Lower leg skin (tissue), 3 donors: ENCODE results near the gene PRDM16.

ENCODE experiments used
- CTCF ChIP-seq, 3 donors: fragments of 450-650 bp; IDR thresholded peaks; one replicate each; pipeline ENCODE4 v1.5.1; 2016; ENCODE audit warnings: antibody characterized with exemption in 3 of 3, mild to moderate bottlenecking in 3 of 3, moderate library complexity in 2 of 3
- POLR2A ChIP-seq, 2 donors: fragments of 450-650 bp; IDR thresholded peaks; one replicate each; pipeline ENCODE4 v1.6.1; 2016 to 2017; ENCODE audit warnings: antibody characterized with exemption in 2 of 2, mild to moderate bottlenecking in 1 of 2, moderate library complexity in 1 of 2

- TF ChIP-seq CTCF (IDR thresholded peaks at IDR 0.05) (no peak), POLR2A (IDR thresholded peaks at IDR 0.05) (no peak)
These were observed 269.1 kb downstream of the PRDM16 start for GRCh38 chr1:3337798-3338724.
